Inflammatory macrophage (primary cell): ENCODE data around the gene DUOX1.
A peak's percentile ranks its signal among the peaks of the same experiment; 100 is the strongest.

ENCODE experiments used
- DNase-seq, 2 donors: peaks; one replicate each; pipeline ENCODE4 v3.0.0-alpha.2; 2020 to 2022

The DUOX1 gene

GRCh38 chr15:45106002-45106790, 23.6 kb upstream of the DUOX1 start:
- DNase-seq, result no peak

DNA sequence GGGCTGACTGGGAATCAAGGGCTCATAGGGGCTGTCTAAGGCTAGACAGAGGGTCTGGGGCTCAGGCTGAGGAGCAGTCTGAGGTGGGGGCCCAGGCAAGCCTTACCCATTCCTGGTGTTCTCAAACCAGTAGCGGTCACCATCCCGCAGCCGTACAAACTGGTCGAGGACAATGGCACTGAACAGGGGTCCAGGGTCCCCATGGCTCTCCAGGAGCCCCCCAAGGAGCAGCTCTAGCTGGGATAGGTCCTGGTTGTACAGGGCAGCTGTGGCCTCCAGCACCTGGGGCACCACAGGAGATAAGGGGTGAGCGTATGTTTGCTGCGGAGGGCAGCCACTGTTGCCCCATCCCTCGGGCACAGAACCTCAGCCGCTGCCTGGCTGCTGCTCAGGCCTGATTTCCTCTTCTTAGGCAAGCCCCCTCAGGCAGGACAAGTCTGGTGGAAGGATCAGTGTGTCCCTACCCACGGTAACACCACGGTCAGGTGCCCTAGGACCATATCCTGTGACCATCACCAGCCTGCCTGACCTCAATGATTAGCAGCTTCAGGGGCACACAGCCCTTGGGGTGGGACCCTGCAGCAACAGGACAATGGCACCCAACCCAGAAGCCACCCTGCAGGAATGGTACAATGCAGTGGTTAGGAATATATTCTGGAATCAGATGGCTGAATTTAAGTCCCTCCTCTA, 21.7 kb upstream of the DUOX1 start:
- no peak for DNase-seq

GRCh38 chr15:45110256-45110820, 19.5 kb upstream of the DUOX1 start:
- no peak for DNase-seq

DNA sequence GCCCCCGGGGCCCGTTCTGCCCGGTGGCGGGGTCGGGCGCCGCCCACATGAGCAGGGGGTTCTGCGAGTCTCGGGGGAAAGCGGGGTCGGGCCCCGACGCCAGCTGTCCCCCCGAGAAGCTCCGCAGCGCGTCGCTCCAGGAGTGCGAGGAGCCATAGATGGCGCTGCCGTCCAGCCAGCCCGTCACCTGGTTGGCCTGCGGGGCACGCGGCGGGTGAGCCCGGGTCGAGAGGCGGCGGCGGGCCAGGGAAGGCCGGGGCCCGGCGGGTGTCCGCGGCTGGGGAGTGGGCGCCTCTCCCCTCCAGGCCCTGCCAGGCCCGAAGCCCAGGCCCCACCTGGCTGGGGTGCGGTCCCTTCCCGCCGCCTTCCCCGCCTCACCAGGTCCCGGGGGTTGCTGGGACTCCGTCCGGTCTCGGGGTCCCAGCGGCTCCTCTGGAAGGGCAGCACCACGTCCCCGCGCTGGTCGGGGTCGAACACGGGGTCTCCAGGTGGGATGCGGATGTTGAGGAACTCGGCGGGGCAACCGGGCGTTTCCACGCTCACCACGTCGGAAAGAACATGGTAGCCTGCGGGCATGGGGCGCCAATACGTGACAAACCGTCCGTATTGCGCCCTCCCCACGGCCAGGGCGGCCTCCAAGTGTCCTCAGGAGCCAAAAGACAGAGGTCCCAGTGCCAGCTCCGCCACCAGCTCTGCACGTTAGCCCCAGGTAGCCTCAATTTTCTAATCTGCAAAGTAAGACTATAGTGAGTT, 18.2 kb upstream of the DUOX1 start:
- no peak for DNase-seq

GRCh38 chr15:45112143-45112590, 17.6 kb upstream of the DUOX1 start:
- DNase-seq, result no peak

DNA sequence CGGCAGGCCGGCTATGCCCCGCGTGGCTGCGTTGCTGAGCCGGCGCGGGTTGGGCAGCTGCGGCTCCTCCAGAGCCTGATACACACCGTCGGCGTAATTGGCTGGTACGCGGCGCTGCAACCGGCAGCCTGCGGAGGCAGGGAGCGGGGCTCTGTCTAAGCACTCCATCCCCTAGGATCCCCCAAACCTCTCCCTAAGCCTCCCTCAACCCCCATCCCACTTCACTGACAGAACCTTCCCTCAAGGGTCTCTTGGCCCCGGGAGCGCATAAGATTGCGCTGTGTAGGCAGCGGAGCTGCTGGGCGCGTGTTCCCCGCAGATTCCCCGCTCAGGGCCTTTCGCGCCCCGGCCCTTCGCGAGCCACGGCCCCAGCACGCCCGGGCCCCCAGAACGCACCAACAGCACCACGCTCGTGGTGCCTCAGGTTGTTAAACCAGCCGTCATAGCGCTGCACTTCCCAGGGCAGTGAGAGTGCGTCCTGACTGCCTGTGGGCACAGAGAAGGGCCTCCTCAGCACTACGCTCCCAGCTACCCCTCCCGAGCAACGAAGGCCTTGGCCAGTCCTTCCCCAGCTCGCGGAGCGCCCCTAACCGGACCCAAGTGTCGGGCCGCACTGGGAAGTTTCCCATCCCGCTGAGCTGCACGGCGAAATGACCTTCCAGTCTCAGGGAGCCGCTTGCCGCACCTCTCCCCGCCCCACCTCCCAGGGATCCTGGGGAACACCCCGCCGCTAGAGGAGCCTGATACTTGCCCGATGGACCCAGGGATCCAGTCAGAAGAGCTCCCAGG, 17.0 kb upstream of the DUOX1 start:
- DNase-seq, result no peak

DNA sequence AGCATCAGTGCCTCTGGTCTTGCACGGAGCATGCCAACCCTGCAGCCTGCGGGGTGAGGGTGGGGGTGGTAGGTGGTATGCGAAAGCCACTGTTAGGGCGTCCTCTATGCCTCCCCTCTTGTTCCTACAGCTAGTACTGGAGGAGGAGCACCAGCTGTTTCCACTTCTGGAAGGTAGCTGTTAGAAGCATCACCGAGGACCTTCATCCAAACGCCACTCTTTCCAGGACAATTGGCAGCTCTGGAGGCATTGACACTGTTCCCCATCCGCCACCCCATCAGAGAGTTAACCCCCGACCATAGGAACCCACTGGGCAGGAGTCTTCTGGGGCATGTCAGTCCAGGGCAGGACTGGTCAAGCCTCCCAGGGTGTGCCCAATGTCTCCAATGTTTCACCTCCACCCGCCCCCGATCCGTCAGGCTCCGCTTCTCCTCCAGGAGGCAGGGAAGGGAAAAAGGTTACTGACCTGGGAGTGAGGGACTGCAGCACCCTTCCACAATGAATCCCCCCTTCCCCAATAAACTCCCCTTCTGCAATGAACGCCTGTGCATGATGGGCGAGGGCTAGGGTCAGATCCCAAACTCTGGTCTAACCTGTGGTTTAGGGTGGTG, 16.3 kb upstream of the DUOX1 start:
- no peak for DNase-seq

GRCh38 chr15:45114076-45114750, 15.6 kb upstream of the DUOX1 start, which contains the start of the genes DUOX2 and DUOXA2:
Gene DUOX2, minus strand, starts transcription at chr15:45114172. Its CDS starts 761 bp downstream, at chr15:45113411.
Gene DUOXA2, plus strand, starts transcription at chr15:45114326. Its CDS starts 280 bp downstream, at chr15:45114606.
- DNase-seq, result no peak

GRCh38 chr15:45114751-45115085, 15.1 kb upstream of the DUOX1 start:
- no peak for DNase-seq

- DNase-seq, result no peak
Observed at GRCh38 chr15:45115312-45115820, 14.4 kb upstream of the DUOX1 start.

DNA sequence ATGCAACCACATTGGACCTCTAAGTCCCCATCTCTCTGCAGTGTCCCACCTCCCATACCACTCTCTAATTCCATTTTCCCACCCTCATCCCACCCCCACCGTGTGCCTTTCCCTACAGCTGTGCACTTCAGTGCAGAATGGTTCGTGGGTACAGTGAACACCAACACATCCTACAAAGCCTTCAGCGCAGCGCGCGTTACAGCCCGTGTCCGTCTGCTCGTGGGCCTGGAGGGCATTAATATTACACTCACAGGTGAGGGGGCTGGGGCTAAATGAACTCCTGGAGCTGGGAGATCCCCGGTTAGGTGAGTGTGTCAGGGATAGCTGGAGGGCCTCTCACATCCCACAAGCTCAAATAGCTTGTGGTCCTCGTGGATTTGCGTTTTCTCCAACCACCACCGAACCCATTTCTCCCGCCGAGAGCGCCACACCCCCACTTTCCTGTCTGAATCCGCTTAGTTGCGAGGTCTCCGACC, 13.8 kb upstream of the DUOX1 start:
- no peak for DNase-seq

- no peak for DNase-seq
Observed at GRCh38 chr15:45116482-45117307, 13.1 kb upstream of the DUOX1 start.

DNA sequence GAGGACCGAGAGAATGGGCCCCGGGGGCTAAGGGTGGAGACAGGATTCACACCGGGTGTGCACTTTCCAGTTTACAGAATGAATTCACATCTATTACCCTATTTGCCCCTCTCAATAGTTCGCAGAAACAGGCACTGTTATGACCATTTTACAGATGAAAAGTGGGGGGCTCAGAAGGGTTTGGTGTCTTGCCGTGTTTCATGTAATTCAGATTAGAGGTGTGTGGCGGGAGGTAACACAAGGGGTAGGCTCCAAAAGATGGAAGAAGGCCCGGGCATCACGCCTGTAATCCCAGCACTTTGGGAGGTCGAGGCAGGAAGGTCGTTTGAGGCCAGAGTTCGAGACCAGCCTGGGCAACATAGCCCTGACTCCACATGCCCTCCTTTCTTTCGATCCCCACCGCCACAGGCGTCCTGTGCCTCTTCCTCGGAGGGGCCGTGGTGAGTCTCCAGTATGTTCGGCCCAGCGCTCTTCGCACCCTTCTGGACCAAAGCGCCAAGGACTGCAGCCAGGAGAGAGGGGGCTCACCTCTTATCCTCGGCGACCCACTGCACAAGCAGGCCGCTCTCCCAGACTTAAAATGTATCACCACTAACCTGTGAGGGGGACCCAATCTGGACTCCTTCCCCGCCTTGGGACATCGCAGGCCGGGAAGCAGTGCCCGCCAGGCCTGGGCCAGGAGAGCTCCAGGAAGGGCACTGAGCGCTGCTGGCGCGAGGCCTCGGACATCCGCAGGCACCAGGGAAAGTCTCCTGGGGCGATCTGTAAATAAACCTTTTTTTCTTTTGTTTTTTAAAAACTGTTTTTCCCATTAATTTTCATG, 12.3 kb upstream of the DUOX1 start:
- DNase-seq, result no peak

- DNase-seq, result peak; percentile 88 to 89
Observed at GRCh38 chr15:45118131-45118588, 11.6 kb upstream of the DUOX1 start.

DNA sequence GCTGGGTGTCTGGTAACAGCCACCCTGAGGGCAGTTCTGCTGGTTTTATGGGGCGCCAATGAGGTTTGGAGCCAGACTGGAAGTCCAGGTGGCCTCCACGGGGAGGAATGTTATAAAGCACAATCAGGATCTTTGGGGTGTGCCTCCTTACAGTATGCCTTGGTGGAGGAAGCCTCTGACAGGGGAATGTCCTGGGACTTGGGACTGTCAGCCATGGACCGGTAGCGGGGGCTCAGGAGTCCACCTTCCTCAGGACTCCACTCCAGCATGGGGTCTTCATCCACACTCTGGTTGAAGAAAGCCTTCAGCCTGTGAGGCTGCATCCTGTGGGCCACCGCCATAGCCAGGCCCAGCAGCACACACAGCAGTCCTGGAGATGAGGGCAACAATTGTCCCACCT, 10.8 kb upstream of the DUOX1 start:
- DNase-seq, result no peak

DNA sequence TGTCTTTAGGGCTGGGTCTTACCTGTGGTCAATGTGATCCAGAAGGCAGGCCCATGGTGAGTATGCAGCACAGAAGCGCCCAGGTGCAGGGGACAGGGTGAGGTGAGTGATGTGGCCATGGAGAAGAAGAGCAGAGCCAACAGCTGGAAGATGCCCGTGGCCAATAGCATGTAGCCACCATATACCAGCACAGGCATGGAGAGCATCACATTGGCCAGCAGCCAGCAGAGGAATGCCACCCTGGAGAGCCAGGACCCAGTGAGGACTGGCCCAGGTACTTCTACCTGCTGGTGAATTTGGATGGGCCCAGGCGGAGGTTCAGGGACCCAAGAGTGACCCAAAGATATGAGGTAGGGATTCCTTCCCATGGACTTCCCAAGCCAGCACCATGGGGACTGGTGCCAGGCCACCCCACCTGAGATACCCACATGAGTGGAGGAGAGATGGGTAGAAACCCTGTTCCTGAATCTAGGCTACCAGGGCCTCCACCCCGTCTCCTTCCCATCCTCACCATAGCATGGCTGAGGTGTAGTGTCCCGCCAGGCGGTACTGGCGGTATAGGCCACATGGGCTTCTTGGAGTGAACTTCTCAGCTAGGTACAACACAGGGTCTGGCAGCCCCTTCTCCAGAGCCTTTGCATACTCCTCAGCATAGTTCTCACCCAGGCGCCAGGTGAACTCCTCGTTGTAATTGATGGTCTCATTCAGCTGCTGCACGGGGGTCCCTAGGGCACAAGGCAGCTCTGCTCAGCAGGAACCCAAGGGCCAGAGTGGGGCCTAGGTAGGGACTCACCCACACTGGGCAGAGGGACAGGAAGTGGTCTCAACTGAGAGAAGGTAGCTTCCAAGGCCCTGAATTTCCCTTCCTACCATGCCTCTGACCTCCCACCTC, 9.5 kb upstream of the DUOX1 start:
- no peak for DNase-seq

DNA sequence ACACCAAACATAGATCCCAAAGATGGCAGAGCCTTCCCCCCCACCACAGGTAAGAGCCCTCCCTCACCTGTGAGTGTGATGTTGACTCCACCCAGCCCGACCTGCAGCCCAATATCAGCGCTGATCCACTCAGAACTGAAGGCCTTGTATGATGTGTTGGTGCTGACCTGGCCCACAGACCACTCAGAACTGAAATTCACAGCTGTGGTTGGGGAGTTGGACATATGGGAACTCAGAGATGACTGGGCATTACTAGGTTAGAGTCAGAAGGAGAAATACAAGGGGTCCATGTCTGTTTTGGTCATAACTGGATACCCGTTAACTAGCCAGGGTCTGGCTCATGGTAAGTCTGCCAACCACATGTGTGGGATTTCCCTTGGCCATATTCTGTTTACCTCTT, 8.8 kb upstream of the DUOX1 start:
- no peak for DNase-seq
